HepG2 (cell line): ENCODE data around the gene SUB1. TPM values are rescaled to one million over a fixed set of nuclear protein-coding genes. Genes with fewer than 3 reads are reported as not detected.

ENCODE experiments used
- E2F1 ChIP-seq: sonication (generic); formaldehyde crosslinking; IDR thresholded peaks from 2 replicates; pipeline ENCODE4 v1.5.0; 2020; ENCODE audit warnings: missing genetic modification reagents
- EEA1 ChIP-seq: sonication (generic); formaldehyde crosslinking; IDR thresholded peaks from 2 replicates; pipeline ENCODE4 v1.5.1; 2020; ENCODE audit warnings: mild to moderate bottlenecking, missing genetic modification reagents, borderline replicate concordance
- HHEX ChIP-seq: IDR thresholded peaks from 2 replicates; pipeline ENCODE4 v1.6.1; 2016; ENCODE audit warnings: control low read depth
- KMT2B ChIP-seq: IDR thresholded peaks from 2 replicates; pipeline ENCODE4 v1.6.1; 2016; ENCODE audit warnings: missing genetic modification reagents, missing compliant biosample characterization
- NR2F1 ChIP-seq, 2 experiments: fragments of 450-650 bp in 1 of 2; formaldehyde crosslinking in 1 of 2; IDR thresholded peaks; 2 replicates each; pipeline versions ENCODE4 v1.5.0 to v1.6.1; 2016 to 2020; ENCODE audit warnings: mild to moderate bottlenecking in 1 of 2, missing compliant biosample characterization in 1 of 2, missing genetic modification reagents in 1 of 2, moderate library complexity in 1 of 2
- POLR2AphosphoS5 ChIP-seq: IDR thresholded peaks from 2 replicates; pipeline ENCODE4 v1.6.1; 2012; ENCODE audit warnings: low read depth, low read length
- RORA ChIP-seq: sonication (generic); formaldehyde crosslinking; IDR thresholded peaks from 2 replicates; pipeline ENCODE4 v1.5.0; 2020; ENCODE audit warnings: mild to moderate bottlenecking, missing genetic modification reagents, moderate library complexity
- SNAPC2 ChIP-seq: sonication (generic); formaldehyde crosslinking; IDR thresholded peaks from 2 replicates; pipeline ENCODE4 v1.8.1; 2022; ENCODE audit warnings: mild to moderate bottlenecking, missing genetic modification reagents
- SP5 ChIP-seq: IDR thresholded peaks from 2 replicates; pipeline ENCODE4 v1.6.1; 2016; ENCODE audit warnings: low read depth, borderline replicate concordance
- SRSF4 ChIP-seq: fragments of 200-400 bp; formaldehyde crosslinking; IDR thresholded peaks from one replicate; pipeline ENCODE4 v1.6.1; 2018; ENCODE audit warnings: mild to moderate bottlenecking, low read depth, low read length, moderate library complexity; ENCODE audit not compliant: poor library complexity, severe bottlenecking
- ZKSCAN8 ChIP-seq: IDR thresholded peaks from 2 replicates; pipeline ENCODE4 v1.6.1; 2016; ENCODE audit warnings: borderline replicate concordance, missing genetic modification reagents, missing compliant biosample characterization
- ZMYM4 ChIP-seq: sonication (generic); formaldehyde crosslinking; IDR thresholded peaks from 2 replicates; pipeline ENCODE4 v1.8.1; 2023; ENCODE audit warnings: mild to moderate bottlenecking, missing genetic modification reagents
- ZNF121 ChIP-seq: sonication (generic); formaldehyde crosslinking; IDR thresholded peaks from 2 replicates; pipeline ENCODE4 v1.5.0; 2020; ENCODE audit warnings: mild to moderate bottlenecking, missing genetic modification reagents
- ZNF362 ChIP-seq: sonication (generic); formaldehyde crosslinking; IDR thresholded peaks from 2 replicates; pipeline ENCODE4 v1.4.0; 2020; ENCODE audit warnings: missing genetic modification reagents, mild to moderate bottlenecking, borderline replicate concordance
- ZNF709 ChIP-seq: sonication (generic); formaldehyde crosslinking; IDR thresholded peaks from 2 replicates; pipeline ENCODE4 v1.5.0; 2020; ENCODE audit warnings: mild to moderate bottlenecking, missing genetic modification reagents
- ZNF713 ChIP-seq: sonication (generic); formaldehyde crosslinking; IDR thresholded peaks from 2 replicates; pipeline ENCODE4 v1.4.0; 2020; ENCODE audit warnings: mild to moderate bottlenecking, missing genetic modification reagents
- ZNF772 ChIP-seq: sonication (generic); formaldehyde crosslinking; IDR thresholded peaks from 2 replicates; pipeline ENCODE4 v1.5.0; 2020; ENCODE audit warnings: mild to moderate bottlenecking, missing genetic modification reagents
- polyA plus RNA-seq, 8 experiments: library from polyadenylated mRNA; depleted of rRNA in 3 of 8; stranded (reverse) in 7 of 8; unstranded in 1 of 8; fragments of >200 nt; fragmentation: Illumina TruSeq in 4 of 8; extraction: Trizol in 4 of 8; gene quantifications; 2 replicates each; pipeline versions ENCODE4 v1.2.1 to v1.2.3, GENCODE V29; 2011 to 2016; ENCODE audit warnings: low read depth in 4 of 8, missing spikeins in 1 of 8, mixed read lengths in 1 of 8; ENCODE audit not compliant: insufficient read depth in 1 of 8
- total RNA-seq, 5 experiments: library from RNA; depleted of rRNA; stranded (reverse); fragments of >200 nt; fragmentation: Illumina TruSeq; extraction: Trizol; gene quantifications; 2 replicates each; pipeline ENCODE4 v1.2.3, GENCODE V29; 2016; ENCODE audit warnings: low read depth in 1 of 5
- TF ChIP-seq, protein P1 (sequence below): sonication (generic); formaldehyde crosslinking; IDR thresholded peaks from 2 replicates; pipeline ENCODE4 v1.4.0; 2020; ENCODE audit warnings: mild to moderate bottlenecking, missing genetic modification reagents
- TF ChIP-seq, protein P2 (sequence below): sonication (generic); formaldehyde crosslinking; IDR thresholded peaks from 2 replicates; pipeline ENCODE4 v1.5.1; 2020; ENCODE audit warnings: mild to moderate bottlenecking, missing genetic modification reagents, borderline replicate concordance
- TF ChIP-seq, protein P3 (sequence below): sonication (generic); formaldehyde crosslinking; IDR thresholded peaks from 2 replicates; pipeline ENCODE4 v1.5.1; 2020; ENCODE audit warnings: mild to moderate bottlenecking, moderate library complexity, missing genetic modification reagents
- TF ChIP-seq, protein P4 (sequence below): IDR thresholded peaks from 2 replicates; pipeline ENCODE4 v1.6.1; 2012; ENCODE audit warnings: low read depth, low read length, improper control_type of control experiment

Gene SUB1
- total and polyA plus RNA-seq, 2 of the 13 experiments (the other 11 are each of a cell fraction or from before 2014, with no cell fraction given) = 182 to 693 TPM

DNA sequence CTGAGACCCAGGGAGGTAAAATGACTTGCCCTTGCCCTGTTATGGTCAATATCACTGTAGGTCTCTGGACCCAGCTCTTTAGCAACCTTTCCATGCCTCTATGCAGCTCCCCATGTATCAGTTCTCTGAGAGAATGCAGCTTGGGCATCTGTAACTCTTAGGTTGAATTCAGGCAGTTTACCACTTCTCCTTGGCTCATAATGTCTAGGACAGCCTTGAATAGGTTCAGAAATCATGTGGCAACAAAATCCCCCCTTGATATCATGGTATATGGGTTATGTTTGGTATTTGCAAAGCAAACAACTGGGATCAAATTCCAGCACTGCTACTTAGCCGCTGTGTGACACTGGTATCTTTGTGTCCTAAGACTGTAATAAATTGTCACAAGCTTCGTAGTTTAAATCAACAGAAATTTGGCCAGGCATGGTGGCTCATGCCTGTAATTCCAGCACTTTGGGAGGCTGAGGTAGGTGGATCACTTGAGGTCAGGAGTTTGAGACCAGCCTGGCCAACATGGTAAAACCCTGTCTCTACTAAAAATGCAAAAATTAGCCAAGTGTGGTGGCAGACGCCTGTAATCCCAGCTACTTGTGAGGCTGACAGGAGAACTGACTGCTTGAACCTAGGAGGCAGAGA, 10.7 kb upstream of the SUB1 start (continued):
- TF ChIP-seq ZNF362 (no peak; the same call in 1 of the 2 replicates), ZNF709 (CRISPR knock-in tag) (no peak), ZNF772 (CRISPR knock-in tag) (peak; percentile 80; the same call in 1 of the 2 replicates), POLR2AphosphoS5 (peak; percentile 40; the same call in 1 of the 2 replicates), EEA1 (CRISPR knock-in tag) (no peak), KMT2B (CRISPR knock-in tag) (peak; percentile 16; the same call in 1 of the 2 replicates), RORA (CRISPR knock-in tag) (no peak), E2F1 (peak; percentile 48; the same call in 1 of the 2 replicates), ZNF121 (CRISPR knock-in tag) (peak; percentile 8; the same call in 1 of the 2 replicates), SRSF4 (no peak), ZNF713 (CRISPR knock-in tag) (no peak), ZMYM4 (CRISPR knock-in tag) (peak; percentile 82), ZKSCAN8 (peak; percentile 88), HHEX (CRISPR knock-in tag) (no peak), SP5 (CRISPR knock-in tag) (no peak), SNAPC2 (no peak), NR2F1 (CRISPR knock-in tag; IDR thresholded peaks at IDR 0.05) (peak in 1 of 2 experiments; percentile 73; a peak in 2 of 4 replicates)
- TF ChIP-seq, protein P1, sequence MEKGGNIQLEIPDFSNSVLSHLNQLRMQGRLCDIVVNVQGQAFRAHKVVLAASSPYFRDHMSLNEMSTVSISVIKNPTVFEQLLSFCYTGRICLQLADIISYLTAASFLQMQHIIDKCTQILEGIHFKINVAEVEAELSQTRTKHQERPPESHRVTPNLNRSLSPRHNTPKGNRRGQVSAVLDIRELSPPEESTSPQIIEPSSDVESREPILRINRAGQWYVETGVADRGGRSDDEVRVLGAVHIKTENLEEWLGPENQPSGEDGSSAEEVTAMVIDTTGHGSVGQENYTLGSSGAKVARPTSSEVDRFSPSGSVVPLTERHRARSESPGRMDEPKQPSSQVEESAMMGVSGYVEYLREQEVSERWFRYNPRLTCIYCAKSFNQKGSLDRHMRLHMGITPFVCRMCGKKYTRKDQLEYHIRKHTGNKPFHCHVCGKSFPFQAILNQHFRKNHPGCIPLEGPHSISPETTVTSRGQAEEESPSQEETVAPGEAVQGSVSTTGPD (CRISPR knock-in tag) = peak; percentile 84
- TF ChIP-seq, protein P2, sequence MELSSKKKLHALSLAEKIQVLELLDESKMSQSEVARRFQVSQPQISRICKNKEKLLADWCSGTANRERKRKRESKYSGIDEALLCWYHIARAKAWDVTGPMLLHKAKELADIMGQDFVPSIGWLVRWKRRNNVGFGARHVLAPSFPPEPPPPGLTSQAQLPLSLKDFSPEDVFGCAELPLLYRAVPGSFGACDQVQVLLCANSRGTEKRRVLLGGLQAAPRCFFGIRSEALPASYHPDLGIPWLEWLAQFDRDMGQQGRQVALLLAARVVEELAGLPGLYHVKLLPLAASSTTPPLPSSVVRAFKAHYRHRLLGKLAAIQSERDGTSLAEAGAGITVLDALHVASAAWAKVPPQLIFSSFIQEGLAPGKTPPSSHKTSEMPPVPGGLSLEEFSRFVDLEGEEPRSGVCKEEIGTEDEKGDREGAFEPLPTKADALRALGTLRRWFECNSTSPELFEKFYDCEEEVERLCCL (CRISPR knock-in tag) = no peak
- TF ChIP-seq, protein P3, sequence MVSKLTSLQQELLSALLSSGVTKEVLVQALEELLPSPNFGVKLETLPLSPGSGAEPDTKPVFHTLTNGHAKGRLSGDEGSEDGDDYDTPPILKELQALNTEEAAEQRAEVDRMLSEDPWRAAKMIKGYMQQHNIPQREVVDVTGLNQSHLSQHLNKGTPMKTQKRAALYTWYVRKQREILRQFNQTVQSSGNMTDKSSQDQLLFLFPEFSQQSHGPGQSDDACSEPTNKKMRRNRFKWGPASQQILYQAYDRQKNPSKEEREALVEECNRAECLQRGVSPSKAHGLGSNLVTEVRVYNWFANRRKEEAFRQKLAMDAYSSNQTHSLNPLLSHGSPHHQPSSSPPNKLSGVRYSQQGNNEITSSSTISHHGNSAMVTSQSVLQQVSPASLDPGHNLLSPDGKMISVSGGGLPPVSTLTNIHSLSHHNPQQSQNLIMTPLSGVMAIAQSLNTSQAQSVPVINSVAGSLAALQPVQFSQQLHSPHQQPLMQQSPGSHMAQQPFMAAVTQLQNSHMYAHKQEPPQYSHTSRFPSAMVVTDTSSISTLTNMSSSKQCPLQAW (CRISPR knock-in tag) = 0 out of 2 replicates have a peak, but pooled peaks have one; percentile 50
- TF ChIP-seq, protein P4, sequence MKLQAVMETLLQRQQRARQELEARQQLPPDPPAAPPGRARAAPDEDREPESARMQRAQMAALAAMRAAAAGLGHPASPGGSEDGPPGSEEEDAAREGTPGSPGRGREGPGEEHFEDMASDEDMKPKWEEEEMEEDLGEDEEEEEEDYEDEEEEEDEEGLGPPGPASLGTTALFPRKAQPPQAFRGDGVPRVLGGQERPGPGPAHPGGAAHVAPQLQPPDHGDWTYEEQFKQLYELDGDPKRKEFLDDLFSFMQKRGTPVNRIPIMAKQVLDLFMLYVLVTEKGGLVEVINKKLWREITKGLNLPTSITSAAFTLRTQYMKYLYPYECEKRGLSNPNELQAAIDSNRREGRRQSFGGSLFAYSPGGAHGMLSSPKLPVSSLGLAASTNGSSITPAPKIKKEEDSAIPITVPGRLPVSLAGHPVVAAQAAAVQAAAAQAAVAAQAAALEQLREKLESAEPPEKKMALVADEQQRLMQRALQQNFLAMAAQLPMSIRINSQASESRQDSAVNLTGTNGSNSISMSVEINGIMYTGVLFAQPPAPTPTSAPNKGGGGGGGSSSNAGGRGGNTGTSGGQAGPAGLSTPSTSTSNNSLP = peak; percentile 100
